SH-SY5Y (cell line): ENCODE data around the gene PASK.

Experiments
- GATA2 ChIP-seq: IDR thresholded peaks from 2 replicates; pipeline ENCODE4 v1.6.1; 2011; ENCODE audit warnings: mild to moderate bottlenecking, low read depth, low read length
- GATA3 ChIP-seq: IDR thresholded peaks from 2 replicates; pipeline ENCODE4 v1.6.1; 2011; ENCODE audit warnings: low read depth, mild to moderate bottlenecking, low read length, moderate library complexity

GRCh38 chr2:241185961-241186360 lies 36.7 kb upstream of the PASK start:
- TF ChIP-seq GATA2 (no peak), GATA3 (no peak)
